HG02938 (cell line): Measurements from ENCODE around the gene TNIK.

Experiments used
- ATAC-seq: cut with Tn5 transposase; IDR thresholded peaks from one replicate; pipeline ENCODE4 v1.9.1; 2021; ENCODE audit warnings: mild to moderate bottlenecking, moderate library complexity; ENCODE audit not compliant: unreplicated experiment

The TNIK gene

GRCh38 chr3:171345107-171345843 is 114.9 kb downstream of the TNIK start:
- ATAC-seq: no peak

DNA sequence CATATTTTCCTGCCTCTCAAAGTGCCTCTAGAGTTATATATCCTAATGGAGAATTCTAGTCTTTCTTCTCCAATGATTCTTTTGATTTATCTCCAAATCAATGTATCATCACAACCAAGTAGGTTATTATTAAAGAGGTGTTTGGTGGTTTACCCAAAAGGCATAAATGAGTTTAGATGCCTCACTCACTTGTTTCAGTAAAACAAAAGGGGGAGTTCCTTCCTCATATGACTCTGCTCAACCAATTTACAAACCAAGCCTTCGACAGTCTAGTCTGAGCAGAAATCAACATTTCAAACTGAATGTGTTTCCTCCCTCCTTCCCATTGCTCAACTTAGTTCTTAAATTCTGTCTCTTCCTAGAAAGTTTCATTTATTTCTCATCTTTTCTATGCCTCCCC is 116.5 kb downstream of the TNIK start:
- ATAC-seq: no peak

DNA sequence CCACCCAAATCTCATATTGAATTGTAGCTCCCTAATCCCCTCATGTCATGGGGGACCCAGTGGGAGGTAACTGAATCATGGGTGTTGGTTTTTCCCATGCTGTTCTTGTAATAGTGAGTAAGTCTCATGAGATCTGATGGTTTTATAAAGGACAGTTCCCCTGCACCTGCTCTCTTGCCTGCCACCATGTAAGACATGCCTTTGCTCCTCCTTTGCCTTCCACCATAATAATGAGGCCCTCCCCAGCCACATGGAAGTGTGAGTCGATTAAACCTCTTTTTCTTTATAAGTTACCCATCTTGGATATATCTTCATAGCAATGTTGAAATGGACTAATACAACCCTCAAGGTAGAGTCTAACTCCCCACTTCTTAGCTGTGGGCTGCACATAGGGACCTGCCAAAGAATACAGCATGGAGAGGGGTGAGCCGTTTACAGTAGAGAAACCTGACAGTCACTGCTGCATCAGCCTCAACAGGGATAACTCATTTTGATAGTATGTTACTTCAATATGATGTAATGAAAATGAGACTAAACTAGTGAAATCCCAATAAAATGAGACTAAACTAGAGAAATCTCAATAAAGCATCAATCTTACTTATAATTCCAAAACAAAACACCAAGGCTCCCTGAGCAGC is 117.3 kb downstream of the TNIK start:
- ATAC-seq: no peak

DNA sequence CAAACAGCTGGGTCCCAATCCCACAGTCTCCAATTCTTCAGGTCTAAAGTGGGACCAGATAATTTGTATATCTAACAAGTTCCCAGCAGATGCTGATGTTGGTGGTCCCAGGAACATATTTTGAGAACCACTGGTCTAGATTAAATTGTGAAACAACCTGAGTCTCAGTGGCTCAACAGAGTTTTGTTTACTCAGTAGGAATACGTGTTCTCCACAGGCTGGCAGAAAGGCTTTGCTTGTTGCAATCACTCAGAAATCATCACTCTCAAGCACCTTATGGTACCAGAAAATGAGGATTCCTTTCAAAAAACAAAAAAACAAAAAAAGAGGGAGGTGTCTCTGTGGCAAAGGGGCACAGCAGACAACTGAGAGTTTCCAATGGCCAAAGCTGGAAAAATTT is 118.0 kb downstream of the TNIK start:
- no peak for ATAC-seq

DNA sequence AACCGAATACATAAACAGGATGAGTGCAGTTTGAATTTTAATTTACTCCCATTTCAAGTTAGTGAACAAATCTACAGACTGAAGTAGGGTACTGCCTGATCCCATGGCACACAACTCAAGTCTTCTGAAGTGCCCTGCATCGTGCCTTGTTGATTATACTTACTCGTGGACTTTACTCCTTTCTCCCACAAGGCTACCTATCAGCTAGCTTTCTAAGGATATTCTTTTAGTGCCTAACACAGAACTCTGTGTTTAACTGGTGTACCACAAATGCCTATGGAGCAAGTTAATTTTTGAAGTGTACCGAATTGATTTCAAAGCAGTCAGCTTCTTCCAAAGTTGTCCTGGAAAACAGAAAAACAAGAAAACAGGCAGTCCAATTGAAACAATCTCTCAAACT is 119.8 kb downstream of the TNIK start:
- no peak for ATAC-seq

DNA sequence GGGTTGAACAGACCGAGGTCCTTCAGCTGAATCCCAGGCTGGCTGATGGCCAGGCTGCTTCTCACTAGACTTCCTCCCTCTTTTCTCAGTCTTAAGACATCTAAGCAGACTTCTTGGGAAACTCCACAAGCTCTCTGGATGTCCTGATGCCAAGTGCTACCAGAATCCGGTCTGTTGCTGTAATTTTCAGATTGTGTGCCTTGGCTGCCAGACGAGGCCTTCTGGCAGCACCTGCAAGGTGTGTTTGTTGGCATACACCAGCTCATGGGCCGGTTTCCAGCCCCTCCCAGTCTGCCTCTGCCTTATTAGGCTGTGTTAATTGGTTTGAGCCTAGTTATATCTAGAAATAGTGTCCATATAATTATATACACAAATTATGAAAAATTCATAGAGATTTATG is 120.6 kb downstream of the TNIK start:
- no peak for ATAC-seq

- ATAC-seq: no peak
Observed at GRCh38 chr3:171336406-171336805, 123.8 kb downstream of the TNIK start.

GRCh38 chr3:171335559-171335958 is 124.6 kb downstream of the TNIK start:
- no peak for ATAC-seq

DNA sequence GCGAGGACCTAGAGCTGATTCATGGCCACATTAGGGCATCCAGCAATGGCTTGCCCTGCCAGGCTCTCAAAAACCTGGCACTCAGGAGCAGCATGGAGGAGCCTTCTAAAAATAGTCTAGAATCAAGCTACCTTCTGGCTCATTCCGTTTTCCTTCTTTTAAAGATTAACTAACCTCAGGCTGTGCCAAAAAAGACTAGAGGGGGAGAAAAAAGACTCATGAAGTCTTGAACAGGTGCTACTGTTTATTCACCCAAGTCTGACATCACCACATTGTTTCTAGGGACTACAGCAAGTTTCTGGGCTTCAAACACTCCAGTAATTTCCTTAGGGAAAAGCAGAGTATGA is 125.8 kb downstream of the TNIK start:
- ATAC-seq: no peak

DNA sequence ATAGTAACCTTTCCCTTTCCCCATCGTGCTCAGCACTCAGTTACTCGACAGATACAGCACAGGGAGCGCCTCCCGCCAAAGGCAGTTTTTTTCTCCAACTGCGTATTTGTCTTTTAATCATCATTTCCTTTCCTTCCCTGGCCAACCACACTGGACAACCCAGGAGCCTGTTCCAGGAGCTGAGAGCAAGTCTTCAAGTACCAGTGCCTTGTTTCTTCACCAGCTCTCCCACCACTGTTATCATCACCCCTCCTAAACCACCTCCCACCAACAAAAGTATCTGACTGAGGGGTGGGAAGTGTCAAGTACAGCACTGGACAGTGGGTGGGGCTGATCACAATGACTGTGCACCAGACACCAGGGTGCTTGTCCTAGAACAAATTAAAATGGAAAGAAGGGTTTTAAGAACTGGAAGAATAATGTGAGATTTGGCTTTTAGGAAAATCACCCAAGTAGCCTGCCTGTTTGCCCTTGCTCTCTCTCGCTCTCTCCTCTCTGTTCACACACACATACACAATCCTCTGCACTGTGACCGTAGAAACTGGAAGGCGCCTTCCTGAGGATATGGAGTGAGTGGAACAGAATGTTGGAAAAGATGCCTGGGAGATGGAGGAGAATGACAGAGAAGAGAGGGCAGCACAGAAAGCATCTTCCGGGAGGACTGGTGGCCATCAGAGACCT is 126.3 kb downstream of the TNIK start:
- no peak for ATAC-seq

DNA sequence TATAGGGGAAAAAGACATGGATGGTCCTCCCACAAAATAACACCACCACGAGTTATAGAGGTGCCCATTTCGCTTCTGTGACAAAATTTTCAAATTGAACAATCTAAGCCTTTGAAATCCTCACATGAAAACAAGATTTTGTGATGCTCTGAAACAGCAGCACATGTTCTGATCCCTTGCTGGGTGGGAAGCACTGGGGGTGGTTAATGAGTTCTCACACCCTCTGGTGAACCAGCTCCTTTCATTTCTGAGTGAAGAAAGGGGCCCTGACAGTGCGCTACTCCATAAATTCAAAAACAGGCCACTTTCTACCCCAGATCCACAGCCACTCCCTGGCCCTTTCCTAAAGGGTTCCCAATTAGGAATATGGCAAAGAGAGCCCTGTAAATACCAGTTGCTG is 129.3 kb downstream of the TNIK start:
- no peak for ATAC-seq

GRCh38 chr3:171329746-171330145 is 130.5 kb downstream of the TNIK start:
- no peak for ATAC-seq

- ATAC-seq: no peak
Observed at GRCh38 chr3:171328419-171329082, 131.7 kb downstream of the TNIK start.

DNA sequence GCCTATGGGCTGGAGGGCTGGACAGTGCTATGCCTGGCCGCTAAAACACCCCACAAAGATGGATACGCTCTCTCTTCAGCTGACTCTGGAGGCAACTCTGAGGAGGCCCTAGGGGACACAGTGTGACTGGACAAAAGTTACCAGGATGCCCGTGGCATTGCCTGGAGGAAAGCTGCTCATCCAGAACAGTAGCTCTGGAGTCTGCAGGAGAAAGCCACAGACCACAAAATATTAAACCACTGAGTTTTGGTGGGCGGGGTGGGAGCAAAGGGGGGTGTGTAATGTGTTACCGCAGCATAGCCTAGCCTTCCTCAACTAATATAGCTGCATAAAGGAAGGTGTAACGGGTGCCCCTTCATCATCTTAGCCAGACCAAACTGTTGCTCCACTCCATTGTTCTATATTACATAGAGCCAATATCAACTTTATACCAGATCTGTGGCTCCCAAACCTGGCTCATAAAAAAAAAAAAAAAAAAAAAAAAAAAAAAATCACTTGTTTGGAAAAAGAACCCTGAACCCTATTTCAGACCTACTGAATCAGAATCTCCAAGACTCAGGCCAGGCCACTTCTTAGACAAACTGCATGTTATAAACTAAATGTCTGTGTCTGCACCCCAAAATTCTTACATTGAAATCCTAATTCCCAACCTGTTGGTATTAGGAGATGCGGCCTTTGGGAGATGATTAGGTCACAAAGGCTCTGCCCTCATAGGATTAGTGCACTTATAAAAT is 132.6 kb downstream of the TNIK start:
- ATAC-seq: no peak

- no peak for ATAC-seq
Observed at GRCh38 chr3:171326717-171327440, 133.3 kb downstream of the TNIK start.

- ATAC-seq: no peak
Observed at GRCh38 chr3:171323938-171324536, 136.2 kb downstream of the TNIK start.

DNA sequence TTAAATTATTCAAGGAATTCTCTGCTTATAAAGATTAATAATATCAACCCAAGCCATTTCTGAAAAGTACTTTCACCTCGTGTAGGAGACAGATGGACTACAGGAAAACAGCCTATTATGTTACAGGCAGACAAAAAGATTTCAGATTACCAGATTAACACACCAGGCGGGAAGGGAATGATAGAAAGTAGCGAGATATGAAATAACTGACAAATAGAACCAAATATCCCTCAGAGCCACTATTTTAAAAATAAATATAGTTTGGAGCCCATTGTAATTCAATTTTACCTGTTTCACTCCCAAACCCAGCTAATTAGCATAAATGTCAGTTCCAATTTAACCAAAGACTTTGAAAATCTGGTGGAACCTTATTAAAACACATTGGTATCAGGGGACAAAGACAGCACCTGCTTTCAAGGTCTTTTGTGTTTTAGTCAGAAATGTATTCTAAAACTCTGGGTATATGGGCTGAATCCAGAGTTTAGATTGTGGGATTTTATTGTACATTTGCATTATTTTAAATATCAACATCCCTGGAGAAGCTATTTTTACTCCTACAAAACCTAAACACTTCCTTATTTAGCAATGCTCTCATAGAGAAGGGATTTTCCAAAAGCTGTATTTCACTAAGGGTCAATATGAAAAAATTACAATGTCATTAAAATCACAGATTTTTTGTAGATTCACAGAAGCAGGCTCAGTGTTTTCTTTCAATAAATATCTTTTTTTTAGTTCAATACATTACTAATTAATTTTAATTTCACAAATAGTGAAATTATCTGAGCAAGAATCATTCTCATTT is 138.4 kb downstream of the TNIK start:
- no peak for ATAC-seq

GRCh38 chr3:171320750-171321558 is 139.3 kb downstream of the TNIK start:
- ATAC-seq: no peak
